HS-27A (cell line): ENCODE data around the gene KRT72.

Experiments
- DNase-seq: peaks from one replicate; pipeline ENCODE4 v3.0.0-alpha.2; 2012; ENCODE audit warnings: low read depth, missing footprints

Gene KRT72

DNA sequence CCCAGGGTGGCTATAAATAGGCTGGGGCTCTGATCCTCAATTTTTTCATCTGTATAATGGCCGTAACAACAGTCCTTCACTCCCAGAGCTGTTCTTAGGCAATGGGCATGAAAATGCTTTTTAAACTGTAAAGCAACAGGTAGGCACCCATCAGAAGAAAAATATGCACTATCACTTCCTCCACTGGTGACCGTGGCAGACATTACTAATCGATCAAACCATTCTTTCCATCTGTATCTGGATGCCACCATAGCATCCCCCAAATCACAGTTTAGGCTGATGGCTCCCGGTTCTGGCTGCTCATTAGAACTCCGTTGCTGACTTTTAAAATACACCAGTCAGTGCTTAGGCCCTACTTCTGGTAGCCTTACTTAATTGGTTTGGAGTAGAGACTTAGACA lies 59.6 kb downstream of the KRT72 start:
- no peak for DNase-seq

DNA sequence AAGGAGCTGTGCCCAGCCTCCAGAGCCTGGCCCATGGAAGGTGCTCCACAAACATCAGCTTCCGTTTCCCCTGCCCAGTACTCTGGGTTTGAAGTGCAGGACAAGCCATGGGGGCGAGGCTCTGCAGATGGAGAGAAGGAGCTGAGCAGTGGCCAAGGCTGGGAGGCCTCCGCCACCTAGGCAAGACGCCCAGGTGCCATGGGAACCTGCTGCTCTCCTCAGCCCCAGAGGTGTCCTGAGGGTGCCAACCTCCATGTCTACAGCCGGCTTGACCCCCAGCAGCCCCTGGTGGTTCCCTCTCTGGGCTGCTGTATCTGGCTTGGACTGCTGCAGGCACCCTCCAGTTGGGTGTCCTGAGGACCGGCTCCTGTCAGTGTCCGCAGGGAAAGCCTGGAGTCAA lies 60.7 kb downstream of the KRT72 start:
- no peak for DNase-seq

DNA sequence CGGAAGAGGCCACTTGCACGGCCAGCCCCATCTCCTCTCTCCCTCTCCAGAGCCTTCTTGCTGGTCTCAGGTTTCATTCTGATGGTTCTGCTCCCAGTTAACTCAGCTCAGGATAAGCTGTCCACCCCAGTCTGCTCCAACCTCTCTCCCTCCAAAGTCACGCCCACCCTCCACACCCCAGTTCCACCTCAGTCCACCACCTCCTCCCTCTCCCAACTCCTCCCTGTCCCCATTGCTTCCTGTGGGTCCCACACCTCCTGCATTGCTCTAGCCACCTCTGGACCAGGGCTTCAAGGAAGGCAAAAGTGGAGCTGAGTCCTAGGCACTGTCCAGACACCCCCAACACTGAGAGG lies 61.5 kb downstream of the KRT72 start:
- DNase-seq, result no peak

DNA sequence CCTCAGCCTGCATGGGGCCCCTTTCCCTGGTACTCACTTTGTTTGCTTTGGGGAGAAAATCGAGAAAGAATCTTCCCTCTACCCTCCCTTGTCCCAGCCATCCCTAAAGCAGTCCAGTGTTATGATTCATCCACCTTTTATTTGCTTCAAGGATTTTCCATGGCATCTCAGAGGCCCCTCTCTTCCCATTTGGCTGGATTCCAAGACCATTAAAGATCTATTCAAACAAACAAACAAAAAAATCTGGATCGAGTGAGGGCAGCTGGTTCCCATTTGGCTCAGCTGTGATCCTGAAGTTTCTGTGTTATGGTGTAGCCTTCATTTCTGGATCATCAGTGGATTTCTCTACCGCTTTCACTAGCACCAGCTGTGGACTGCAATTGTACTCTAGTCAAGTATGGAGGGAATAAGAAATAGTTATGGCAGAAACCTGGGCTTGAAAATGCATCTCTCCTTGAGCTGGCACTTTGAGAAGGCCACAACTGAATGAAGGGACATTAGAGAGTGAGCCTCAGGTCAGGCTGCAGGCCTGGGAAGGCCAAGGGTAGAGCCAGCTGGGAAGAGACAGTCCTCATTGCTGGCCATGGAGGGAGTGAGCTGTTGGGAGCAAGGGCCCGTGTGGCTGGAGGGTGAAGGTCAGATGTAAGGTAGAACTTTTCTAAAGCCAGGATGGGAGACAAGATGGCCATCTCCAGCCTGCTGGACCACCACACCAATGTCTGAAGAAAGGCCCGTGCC lies 62.0 kb downstream of the KRT72 start:
- DNase-seq, result peak; percentile 22

DNA sequence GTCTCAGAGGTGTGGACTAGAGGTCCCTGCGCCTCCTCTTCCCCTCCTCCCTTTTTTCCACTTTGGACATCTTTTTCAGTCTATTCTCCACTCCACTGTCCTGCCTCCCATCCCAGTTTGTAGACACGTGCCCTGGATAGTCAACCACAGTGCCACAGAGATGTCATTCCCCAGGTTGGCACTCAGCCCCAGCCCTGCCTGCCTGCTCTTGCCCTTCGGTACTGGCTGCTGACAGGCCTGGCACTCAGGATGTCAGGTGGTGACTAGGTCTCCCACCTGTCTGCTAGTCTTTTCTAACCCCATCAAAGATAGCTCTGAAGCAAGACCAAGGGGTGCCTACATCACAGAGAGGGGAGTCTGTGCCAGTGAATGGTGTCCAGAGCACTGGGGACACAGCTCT lies 64.2 kb downstream of the KRT72 start:
- DNase-seq, result no peak
